Measurements from ENCODE around the gene NUP210. TPM values are rescaled to one million over a fixed set of nuclear protein-coding genes. Genes with fewer than 3 reads are reported as not detected.

Gene NUP210
- total and polyA plus RNA-seq, 2 of the 13 experiments (the other 11 are each of a cell fraction or from before 2014, with no cell fraction given), result 31.6 to 35.2 TPM

- TF ChIP-seq TFAP4 (IDR thresholded peaks at IDR 0.05; ENCODE audit: borderline replicate concordance, low read depth) (peak; percentile 33; the same call in 1 of the 2 replicates), ZBTB25 (CRISPR knock-in tag; IDR thresholded peaks at IDR 0.05) (peak; percentile 73), ZNF430 (CRISPR knock-in tag; IDR thresholded peaks at IDR 0.05) (0 out of 2 replicates have a peak, but pooled peaks have one; percentile 71), GMEB1 (CRISPR knock-in tag; IDR thresholded peaks at IDR 0.05; ENCODE audit: borderline replicate concordance) (0 out of 2 replicates have a peak, but pooled peaks have one; percentile 35), ZNF607 (CRISPR knock-in tag; IDR thresholded peaks at IDR 0.05; ENCODE audit: borderline replicate concordance) (peak; percentile 82; the same call in 1 of the 2 replicates), ZMAT3 (CRISPR knock-in tag; conservative IDR thresholded peaks at IDR 0.05) (peak; percentile 58; the same call in 1 of the 2 replicates), ASH2L (IDR thresholded peaks at IDR 0.05; ENCODE audit: insufficient read length, low read depth, low read length) (peak; percentile 22), ZNF747 (CRISPR knock-in tag; IDR thresholded peaks at IDR 0.05; ENCODE audit: borderline replicate concordance) (peak; percentile 36; the same call in 1 of the 2 replicates), SOX5 (CRISPR knock-in tag; IDR thresholded peaks at IDR 0.05; ENCODE audit: borderline replicate concordance) (peak; percentile 86), NFYB (CRISPR knock-in tag; IDR thresholded peaks at IDR 0.05) (peak; percentile 30; the same call in 1 of the 2 replicates), KLF16 (CRISPR knock-in tag; IDR thresholded peaks at IDR 0.05) (peak in 1 of 2 experiments; percentile 91; a peak in 2 of 4 replicates), NFKBIZ (CRISPR knock-in tag; IDR thresholded peaks at IDR 0.05) (no peak), NFIC (IDR thresholded peaks at IDR 0.05; ENCODE audit: low read length) (no peak), USF2 (IDR thresholded peaks at IDR 0.05; ENCODE audit: low read depth, low read length) (no peak), USF2 (CRISPR knock-in tag; IDR thresholded peaks at IDR 0.05; ENCODE audit: borderline replicate concordance) (peak; percentile 67; the same call in 1 of the 2 replicates), RCOR2 (CRISPR knock-in tag; IDR thresholded peaks at IDR 0.05) (peak; percentile 79), HDAC1 (CRISPR knock-in tag; IDR thresholded peaks at IDR 0.05) (peak; percentile 75; the same call in 1 of the 2 replicates), ZNF552 (CRISPR knock-in tag; IDR thresholded peaks at IDR 0.05; ENCODE audit: borderline replicate concordance) (0 out of 2 replicates have a peak, but pooled peaks have one; percentile 39), MEIS2 (CRISPR knock-in tag; IDR thresholded peaks at IDR 0.05) (peak; percentile 41; the same call in 1 of the 2 replicates), PATZ1 (CRISPR knock-in tag; IDR thresholded peaks at IDR 0.05) (peak; percentile 87)
These were observed 41.3 kb upstream of the NUP210 start (continued) for GRCh38 chr3:13461169-13462124.

Measured in HepG2 (cell line).